HUES64 (cell line): Measurements from ENCODE around the gene TXLNB.
"Not testable (repeated sequence)": the region's sequence is repeated elsewhere in the genome, so short reads cannot be mapped to it uniquely, and the experiment has no call there.

Experiments used
- H3K27ac ChIP-seq: 2 replicates; pipeline ENCODE4 v1.7.0; 2013; ENCODE audit warnings: low read depth, low read length, inconsistent platforms
- H3K27me3 ChIP-seq: 2 replicates; pipeline ENCODE4 v1.6.1; 2013; ENCODE audit warnings: mild to moderate bottlenecking, low read length; ENCODE audit not compliant: insufficient read depth
- H3K36me3 ChIP-seq: 2 replicates; pipeline ENCODE4 v1.6.1; 2013; ENCODE audit warnings: mild to moderate bottlenecking, low read length; ENCODE audit not compliant: insufficient read depth
- H3K4me1 ChIP-seq: 2 replicates; pipeline ENCODE4 v1.6.1; 2013; ENCODE audit warnings: mild to moderate bottlenecking, low read length, moderate library complexity; ENCODE audit not compliant: insufficient read depth
- H3K4me3 ChIP-seq: 2 replicates; pipeline ENCODE4 v1.5.1; 2013; ENCODE audit warnings: mild to moderate bottlenecking, low read length, moderate library complexity
- H3K9ac ChIP-seq: 2 replicates; pipeline ENCODE4 v1.6.1; 2013; ENCODE audit warnings: mild to moderate bottlenecking, low read depth, low read length
- H3K9me3 ChIP-seq: 2 replicates; pipeline ENCODE4 v1.6.1; 2013; ENCODE audit warnings: low read depth, low read length; ENCODE audit not compliant: insufficient read depth
- WGBS: fragments of 150-250, 120-280 bp; methylation state at CpG from one replicate; pipeline ENCODE4 v1.1.7; 2013; ENCODE audit warnings: missing lambda C conversion rate; 5-methylcytosine and 5-hydroxymethylcytosine counted together

The TXLNB gene

GRCh38 chr6:139288496-139289040, 3.2 kb downstream of the TXLNB start:
- no peak overlapping the region for H3K9ac ChIP-seq
- no peaks in the 10 kb centered on the region for H3K27me3 ChIP-seq
- H3K36me3 ChIP-seq, result no peaks in the 10 kb centered on the region
- no peak overlapping the region for H3K4me3 ChIP-seq
- WGBS, result 92% methylated on average over 8 of the region's 8 CpGs
- H3K27ac ChIP-seq, result no peak overlapping the region
- H3K9me3 ChIP-seq, result no peaks in the 10 kb centered on the region
- peaks cover 18% of the 10 kb centered on the region for H3K4me1 ChIP-seq

- peaks cover 18% of the 10 kb centered on the region for H3K4me1 ChIP-seq
- 94% methylated on average over 2 of the region's 2 CpGs for WGBS
- H3K27ac ChIP-seq, result no peak overlapping the region
These were observed 3.9 kb downstream of the TXLNB start for GRCh38 chr6:139287868-139288267.

GRCh38 chr6:139286438-139286837, 5.4 kb downstream of the TXLNB start:
- not testable (repeated sequence) for H3K27ac ChIP-seq, H3K4me1 ChIP-seq, H3K9ac ChIP-seq, H3K4me3 ChIP-seq, H3K9me3 ChIP-seq, H3K36me3 ChIP-seq, H3K27me3 ChIP-seq
- WGBS, result 87% methylated on average over 10 of the region's 10 CpGs

More at GRCh38 chr6:139287868-139288267, 3.9 kb downstream of the TXLNB start:
- Histone ChIP-seq H3K4me3 (no peak overlapping the region), H3K27me3 (no peaks in the 10 kb centered on the region), H3K36me3 (no peaks in the 10 kb centered on the region), H3K9me3 (no peaks in the 10 kb centered on the region), H3K9ac (no peak overlapping the region)

DNA sequence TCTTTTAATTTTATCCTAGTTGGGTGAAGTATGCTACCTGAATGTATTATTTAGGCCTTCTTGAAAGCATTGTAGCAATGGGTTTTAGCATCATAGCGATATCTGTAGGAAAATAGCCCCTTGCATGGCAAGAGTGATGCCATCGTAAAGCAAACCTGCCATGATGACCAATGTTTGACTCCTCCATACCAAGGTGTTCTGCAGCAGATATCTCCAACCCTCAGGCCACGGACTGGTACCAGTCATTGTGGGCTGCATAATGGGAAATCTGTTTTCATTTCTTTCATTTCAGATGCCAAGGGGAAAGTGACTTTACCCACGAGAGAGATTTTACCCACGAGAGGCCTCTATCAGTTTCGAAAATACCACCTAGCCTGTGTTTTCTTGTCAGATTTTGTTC, 6.2 kb downstream of the TXLNB start:
- Histone ChIP-seq H3K27me3 (no peaks in the 10 kb centered on the region), H3K4me1 (no peaks in the 10 kb centered on the region), H3K9me3 (no peaks in the 10 kb centered on the region), H3K36me3 (no peaks in the 10 kb centered on the region), H3K4me3 (no peak overlapping the region), H3K27ac (no peak overlapping the region), H3K9ac (no peak overlapping the region)
- over 99% methylated on average over 6 of the region's 6 CpGs for WGBS

DNA sequence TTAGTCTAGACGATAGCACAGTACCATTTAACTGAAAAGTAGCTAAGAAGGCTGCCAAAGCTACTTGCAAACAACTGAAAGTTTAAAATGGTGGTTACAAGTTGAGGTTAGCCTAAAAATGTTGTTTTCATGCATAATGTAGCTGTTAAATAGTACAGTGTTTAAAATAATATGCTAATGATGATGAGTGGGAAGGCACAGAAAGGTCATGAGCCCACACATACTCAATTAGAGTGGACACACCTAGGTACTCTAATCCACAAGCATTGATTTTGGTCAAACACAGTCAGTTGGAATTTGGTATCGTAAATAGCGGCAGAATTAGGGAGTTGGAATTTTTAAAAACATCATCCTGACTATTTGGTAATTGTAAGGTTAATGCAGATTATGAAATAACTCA, 7.0 kb downstream of the TXLNB start:
- no peak overlapping the region for H3K4me3 ChIP-seq
- H3K9me3 ChIP-seq, result no peaks in the 10 kb centered on the region
- WGBS, result 100% methylated on average over 3 of the region's 3 CpGs

DNA sequence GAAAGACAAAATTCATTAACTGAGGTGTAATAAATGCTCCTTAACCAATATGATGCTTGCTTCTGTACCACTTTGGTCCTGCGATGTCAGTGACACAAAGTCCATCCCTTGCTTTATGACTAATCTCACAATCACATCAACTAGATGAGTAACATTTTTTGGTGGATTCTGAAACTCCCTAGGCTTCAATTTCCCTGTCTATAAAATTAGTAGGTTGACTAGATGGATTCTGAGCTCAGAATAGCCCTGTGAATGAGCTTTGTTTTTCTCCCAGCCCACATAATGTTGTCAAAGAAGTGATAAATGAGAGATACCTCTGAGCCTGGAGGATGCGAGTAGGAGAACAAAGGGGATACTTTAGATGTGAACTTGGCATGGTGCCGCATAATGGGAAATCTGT, 9.1 kb downstream of the TXLNB start:
- Histone ChIP-seq H3K27ac (no peak overlapping the region), H3K9me3 (no peaks in the 10 kb centered on the region), H3K4me1 (no peaks in the 10 kb centered on the region), H3K36me3 (no peaks in the 10 kb centered on the region), H3K27me3 (no peaks in the 10 kb centered on the region), H3K9ac (no peak overlapping the region), H3K4me3 (no peak overlapping the region)
- 100% methylated on average over 3 of the region's 3 CpGs for WGBS

More for the DNA sequence above, 7.0 kb downstream of the TXLNB start:
- Histone ChIP-seq H3K27ac (no peak overlapping the region), H3K4me1 (no peaks in the 10 kb centered on the region), H3K27me3 (no peaks in the 10 kb centered on the region), H3K9ac (no peak overlapping the region), H3K36me3 (no peaks in the 10 kb centered on the region)

DNA sequence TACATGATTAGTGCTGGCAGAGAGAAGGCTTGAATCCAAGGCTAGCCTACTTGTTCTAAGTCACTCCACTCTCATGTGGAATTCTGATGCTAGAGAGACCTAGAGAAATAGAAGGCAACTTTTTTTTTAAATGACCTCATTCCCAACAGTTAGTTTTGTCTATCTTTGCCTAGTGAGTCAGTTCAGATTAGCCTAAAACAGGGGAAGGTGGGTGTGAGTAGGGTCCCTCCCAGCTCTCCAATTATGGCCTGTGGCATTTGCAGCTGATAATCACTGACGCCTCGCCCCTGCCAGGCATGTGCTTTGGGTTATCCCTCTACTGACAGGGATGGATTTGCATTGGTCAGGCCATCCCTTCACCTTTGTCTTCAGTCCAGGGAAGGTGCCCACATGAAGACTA, 13.6 kb downstream of the TXLNB start:
- no peaks in the 10 kb centered on the region for H3K4me1 ChIP-seq
- no peak overlapping the region for H3K27ac ChIP-seq
- no peaks in the 10 kb centered on the region for H3K9me3 ChIP-seq
- WGBS, result 88% methylated on average over 2 of the region's 2 CpGs
- no peak overlapping the region for H3K9ac ChIP-seq
- no peaks in the 10 kb centered on the region for H3K36me3 ChIP-seq
- no peaks in the 10 kb centered on the region for H3K27me3 ChIP-seq
- no peak overlapping the region for H3K4me3 ChIP-seq

GRCh38 chr6:139277587-139277986, 14.2 kb downstream of the TXLNB start:
- Histone ChIP-seq H3K4me1 (no peaks in the 10 kb centered on the region), H3K27me3 (no peaks in the 10 kb centered on the region), H3K27ac (no peak overlapping the region), H3K9me3 (no peaks in the 10 kb centered on the region), H3K36me3 (no peaks in the 10 kb centered on the region), H3K9ac (no peak overlapping the region), H3K4me3 (no peak overlapping the region)
- WGBS, result 83% methylated on average over 1 of the region's 1 CpG

- no peak overlapping the region for H3K4me3 ChIP-seq
- no peak overlapping the region for H3K9ac ChIP-seq
- whole genome bisulfite sequencing, result 89% methylated on average over 7 of the region's 7 CpGs
- no peaks in the 10 kb centered on the region for H3K4me1 ChIP-seq
- no peaks in the 10 kb centered on the region for H3K9me3 ChIP-seq
- H3K36me3 ChIP-seq, result no peaks in the 10 kb centered on the region
- no peaks in the 10 kb centered on the region for H3K27me3 ChIP-seq
- H3K27ac ChIP-seq, result no peak overlapping the region
These were observed 14.6 kb downstream of the TXLNB start for GRCh38 chr6:139277161-139277560.

DNA sequence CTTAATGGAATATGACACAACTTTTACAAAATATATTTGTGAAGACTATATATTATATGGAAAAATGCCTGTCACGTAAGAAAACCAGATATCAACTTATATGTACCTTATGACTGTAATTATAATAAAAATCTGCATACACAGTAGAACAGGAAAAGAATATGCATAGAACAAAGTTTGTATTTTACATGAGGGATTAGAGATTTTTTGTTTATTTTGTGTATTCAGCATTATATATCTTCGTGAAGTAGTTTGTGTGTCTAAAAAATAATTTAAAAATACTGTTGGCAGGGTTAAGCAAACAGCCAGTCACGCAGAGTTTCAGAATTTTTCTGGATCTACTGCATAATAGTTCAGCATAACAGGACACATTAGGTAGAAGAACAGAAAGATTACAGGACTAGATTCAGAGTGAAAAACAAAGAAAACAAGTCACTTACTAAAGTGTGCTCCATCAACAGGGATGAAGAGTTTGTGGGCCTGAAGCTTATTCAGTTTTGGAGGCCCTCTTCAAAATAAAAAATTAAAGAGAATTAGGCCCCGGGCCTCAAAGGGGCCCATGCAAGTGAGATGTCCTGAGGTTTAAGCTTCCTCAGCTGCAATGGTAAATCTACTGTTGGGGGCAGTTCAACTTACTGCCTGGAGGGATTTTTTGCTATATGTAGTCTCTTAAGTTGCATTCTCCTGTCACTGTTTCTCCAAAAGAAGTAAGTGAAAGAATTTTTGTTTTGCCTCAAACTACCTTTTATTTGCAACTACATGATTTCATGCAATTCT, 16.3 kb downstream of the TXLNB start:
- Histone ChIP-seq H3K9me3 (no peaks in the 10 kb centered on the region), H3K4me1 (no peaks in the 10 kb centered on the region), H3K36me3 (no peaks in the 10 kb centered on the region), H3K27ac (no peak overlapping the region), H3K4me3 (no peak overlapping the region), H3K9ac (no peak overlapping the region), H3K27me3 (no peaks in the 10 kb centered on the region)
- 88% methylated on average over 3 of the region's 4 CpGs for WGBS

DNA sequence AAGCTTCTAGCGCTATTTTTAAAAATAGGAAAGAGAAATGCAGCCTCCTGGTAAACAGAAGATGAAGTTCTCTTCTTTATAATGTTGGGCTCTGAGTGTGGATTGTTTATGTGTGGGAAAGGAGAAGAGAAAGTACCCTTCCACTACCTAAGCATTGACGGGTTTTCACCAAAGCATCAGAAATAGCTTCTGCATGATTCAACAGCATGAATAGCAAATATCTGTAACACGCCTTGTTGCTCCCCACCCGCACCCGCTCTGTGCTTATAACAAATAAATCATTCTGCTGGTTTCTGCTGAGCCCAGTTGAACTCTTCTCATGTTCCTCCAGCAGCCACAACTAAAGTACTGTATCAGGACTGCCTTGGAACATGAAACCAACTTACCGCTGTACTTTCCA, 20.7 kb downstream of the TXLNB start:
- no peak overlapping the region for H3K9ac ChIP-seq
- H3K27ac ChIP-seq, result no peak overlapping the region

More for the DNA sequence above, 20.7 kb downstream of the TXLNB start:
- H3K36me3 ChIP-seq, result no peaks in the 10 kb centered on the region
- no peaks in the 10 kb centered on the region for H3K9me3 ChIP-seq
- H3K27me3 ChIP-seq, result no peaks in the 10 kb centered on the region
- H3K4me1 ChIP-seq, result no peaks in the 10 kb centered on the region
- 95% methylated on average over 6 of the region's 6 CpGs for WGBS
- H3K4me3 ChIP-seq, result no peak overlapping the region
